Umbilical cord (tissue), 2 donors: Measurements from ENCODE around the gene PTPRM. TPM values are rescaled to one million over a fixed set of nuclear protein-coding genes. Genes with fewer than 3 reads are reported as not detected.
"Not testable (repeated sequence)": the region's sequence is repeated elsewhere in the genome, so short reads cannot be mapped to it uniquely, and the experiment has no call there.

Experiments used
- DNase-seq: peaks from one replicate; pipeline ENCODE4 v3.0.0-alpha.2; 2015; ENCODE audit warnings: low spot score
- total RNA-seq: library from RNA; depleted of rRNA; stranded (reverse); fragments of >200 nt; gene quantifications from one replicate; pipeline ENCODE4 v1.2.3, GENCODE V29; 2014; ENCODE audit warnings: low replicate concordance; ENCODE audit not compliant: insufficient read depth

Gene PTPRM
- total RNA-seq, 1 donor from 2014 or later = 49.1 TPM

DNA sequence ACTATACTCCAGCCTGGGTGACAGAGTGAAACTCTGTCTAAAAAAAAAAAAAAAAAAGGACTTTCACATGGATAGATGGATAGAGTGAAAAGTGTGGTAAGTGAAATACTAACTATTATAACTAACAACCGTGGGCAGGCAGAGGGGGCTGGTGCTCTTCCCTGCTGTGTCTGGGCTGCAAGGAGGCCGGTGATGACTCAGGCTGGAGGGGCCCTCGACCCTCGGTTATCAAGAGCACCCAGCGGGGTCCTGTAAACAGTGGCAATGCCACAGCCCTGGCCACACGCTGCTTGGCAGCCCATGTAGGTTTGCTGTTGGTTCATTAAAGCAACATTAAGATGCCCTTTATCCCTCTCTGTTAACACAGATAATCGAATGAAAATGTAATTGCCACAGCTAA is 857.4 kb downstream of the PTPRM start:
- no peak for DNase-seq

DNA sequence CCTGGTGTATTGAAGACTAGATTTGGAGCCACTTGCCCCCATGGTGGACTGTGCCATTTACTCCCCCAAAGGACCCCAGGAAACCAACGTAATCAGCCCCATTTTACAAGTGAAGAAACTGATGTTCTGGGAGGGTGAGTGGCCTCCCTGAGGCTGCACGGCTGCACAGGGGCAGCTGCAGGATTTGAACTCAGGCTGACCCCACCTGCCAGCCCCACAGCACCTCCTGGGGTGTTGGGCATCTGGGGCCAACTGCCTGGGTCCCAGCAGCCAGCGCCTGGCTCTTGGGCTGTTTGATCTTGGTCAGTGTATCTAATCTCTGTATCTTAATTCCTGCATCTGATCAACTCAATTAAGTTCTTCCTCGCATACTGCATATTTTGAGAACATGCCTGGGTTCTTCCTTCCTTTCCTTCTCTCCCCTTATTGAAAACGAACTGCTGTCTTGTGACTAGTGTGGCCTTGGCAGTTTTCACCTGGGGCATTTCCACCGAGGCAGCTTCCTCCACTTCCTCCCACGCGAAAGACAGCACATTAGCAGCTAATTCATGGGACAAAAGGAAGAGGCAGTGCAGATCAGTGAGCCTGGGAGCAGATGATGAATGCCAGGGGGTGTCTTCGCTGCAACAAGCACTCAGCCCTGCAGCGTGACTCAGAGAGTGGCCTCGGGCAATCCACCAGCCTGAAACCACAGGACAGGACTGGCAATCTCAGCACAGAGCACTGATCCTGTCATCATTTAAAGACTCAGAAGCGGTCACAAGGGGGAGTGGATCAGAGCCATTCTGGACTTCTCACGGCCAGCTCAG is 858.0 kb downstream of the PTPRM start:
- DNase-seq = no peak

- DNase-seq = no peak
Measured at GRCh38 chr18:8426401-8426800, 859.3 kb downstream of the PTPRM start.

DNA sequence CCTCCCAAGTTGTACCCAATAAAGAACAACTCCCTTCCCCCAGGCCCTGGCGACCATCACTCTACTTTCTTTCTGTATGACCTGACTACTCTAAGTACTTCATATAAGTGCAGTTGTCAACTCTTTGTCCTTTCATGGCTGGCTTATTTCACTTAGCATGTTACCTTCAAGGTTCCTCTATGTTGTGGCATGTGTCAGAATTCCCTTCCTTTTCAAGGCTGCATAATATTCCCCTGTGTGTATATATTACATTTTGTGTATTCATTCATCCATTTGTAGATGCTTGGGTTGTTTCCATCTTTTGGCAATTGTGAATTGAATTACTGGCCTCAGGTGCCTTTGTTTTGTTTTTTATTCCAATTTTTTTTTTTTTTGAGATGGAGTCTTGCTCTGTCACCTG is 860.2 kb downstream of the PTPRM start:
- no peak for DNase-seq

DNA sequence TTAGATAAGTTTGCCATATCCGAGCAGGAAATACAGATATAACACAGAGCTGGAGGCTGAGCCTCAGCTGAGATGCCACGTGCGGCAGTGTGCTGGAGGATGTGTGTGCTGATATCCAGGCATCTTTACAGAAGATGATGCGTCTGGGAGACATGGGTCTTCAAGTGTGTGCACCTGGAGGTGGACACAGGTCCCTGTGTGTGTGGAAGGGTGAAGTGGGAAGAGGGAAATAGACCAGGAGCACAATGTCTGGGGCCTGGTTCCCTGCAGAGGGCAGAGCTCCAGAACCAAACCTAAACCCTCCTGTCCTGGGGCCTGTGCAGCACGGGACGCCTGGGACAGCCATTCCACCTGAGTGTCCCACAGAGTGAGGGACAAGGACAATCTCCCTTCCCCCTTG is 861.8 kb downstream of the PTPRM start:
- DNase-seq = peak; percentile 21

DNA sequence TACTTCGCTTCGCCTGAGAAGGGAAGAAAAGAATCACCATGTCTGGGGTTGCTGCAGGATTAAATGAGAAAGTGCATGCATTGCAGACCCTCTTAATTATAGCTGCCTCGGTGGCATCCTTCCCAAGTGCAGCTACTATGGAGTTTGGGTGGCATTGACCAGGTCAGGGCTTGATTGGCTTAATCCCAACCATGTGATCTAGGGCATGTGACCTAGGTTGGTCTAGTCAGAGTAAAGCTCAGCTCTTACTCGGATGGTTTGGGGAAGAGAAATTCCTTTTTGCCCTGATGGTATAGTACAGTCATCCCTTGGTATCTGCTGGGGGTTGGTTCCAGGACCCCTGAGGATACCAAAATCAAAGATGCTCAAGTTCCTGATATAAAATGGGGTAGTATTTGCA is 863.9 kb downstream of the PTPRM start:
- DNase-seq = no peak

DNA sequence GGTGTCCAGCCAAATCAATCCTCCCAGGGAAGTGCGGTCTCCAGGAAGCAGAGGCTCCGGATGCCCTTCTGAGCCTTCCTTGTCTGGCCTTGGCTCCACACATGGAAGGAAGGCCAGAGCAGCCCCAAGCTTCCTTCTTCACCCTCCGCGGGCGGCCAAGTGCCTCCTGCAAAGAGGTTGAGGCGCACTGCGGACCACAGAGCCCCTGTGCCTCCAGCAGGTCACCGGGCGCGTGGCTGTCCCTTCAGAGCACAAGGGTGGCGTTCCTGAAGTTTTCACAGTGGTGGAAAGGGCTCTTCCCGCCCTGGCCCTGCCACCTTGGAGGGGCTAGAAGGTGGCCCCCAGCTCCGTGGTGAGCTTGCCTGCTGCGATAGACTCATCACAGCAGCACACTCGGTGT is 866.2 kb downstream of the PTPRM start:
- DNase-seq = no peak

GRCh38 chr18:8433771-8434170 is 866.7 kb downstream of the PTPRM start:
- no peak for DNase-seq

DNA sequence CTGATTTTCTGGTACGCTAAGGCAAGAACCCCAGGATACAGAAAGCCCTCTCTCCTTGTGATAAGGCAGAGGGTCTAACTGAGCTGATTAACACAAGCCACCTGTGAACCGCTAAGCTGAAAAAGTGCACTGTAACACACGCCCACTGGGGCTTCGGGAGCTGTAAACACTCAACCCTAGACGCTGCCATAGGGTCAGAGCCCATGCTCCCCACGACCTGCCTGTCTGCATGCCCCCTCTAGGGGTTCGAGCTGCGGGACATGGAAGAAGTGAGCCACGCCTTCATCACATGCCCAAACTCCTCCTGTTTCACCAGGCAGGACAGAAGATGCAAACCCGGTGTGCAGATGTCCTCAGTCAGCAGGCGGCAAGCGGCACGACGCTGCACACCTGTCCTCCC is 868.3 kb downstream of the PTPRM start:
- DNase-seq = no peak

DNA sequence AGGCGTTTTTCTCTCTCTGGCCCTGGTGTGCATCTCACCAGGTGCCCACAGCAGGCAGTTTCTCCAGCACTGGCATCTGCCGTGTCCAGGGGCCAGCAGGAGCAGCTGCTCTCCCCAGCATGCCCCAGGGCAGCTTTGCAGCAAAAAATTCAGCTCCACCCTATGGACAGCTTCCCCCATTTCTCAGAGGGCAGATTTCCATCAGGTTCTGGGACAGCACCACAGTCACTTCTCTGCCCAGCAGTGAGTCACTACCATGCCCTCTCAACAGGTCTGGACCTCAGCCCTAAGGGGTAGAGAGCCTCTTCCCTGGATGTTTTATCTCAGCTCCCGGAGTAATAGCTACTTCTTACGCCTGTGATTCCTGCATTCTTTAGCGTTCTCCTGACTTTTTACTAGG is 871.9 kb downstream of the PTPRM start:
- DNase-seq = no peak

DNA sequence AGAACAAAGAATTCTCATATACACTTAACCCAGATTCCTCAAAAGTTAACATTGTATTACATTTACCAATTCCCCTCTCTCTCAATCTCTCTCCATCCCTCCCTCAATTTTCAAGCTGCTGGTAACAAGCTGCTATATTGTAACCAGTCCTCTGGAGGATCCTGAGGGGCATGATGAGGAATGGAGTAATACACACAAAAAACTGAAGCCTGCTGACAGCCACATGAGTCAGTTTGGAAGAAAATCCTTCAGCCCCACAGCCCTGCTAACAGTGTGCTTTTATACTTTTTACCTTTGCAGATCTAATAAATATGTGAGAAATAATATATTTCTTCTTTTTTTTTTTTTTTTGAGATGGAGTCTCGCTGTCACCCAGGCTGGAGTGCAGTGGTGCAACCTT is 876.4 kb downstream of the PTPRM start:
- no peak for DNase-seq

GRCh38 chr18:8446936-8447335 is 879.8 kb downstream of the PTPRM start:
- not testable (repeated sequence) for DNase-seq

DNA sequence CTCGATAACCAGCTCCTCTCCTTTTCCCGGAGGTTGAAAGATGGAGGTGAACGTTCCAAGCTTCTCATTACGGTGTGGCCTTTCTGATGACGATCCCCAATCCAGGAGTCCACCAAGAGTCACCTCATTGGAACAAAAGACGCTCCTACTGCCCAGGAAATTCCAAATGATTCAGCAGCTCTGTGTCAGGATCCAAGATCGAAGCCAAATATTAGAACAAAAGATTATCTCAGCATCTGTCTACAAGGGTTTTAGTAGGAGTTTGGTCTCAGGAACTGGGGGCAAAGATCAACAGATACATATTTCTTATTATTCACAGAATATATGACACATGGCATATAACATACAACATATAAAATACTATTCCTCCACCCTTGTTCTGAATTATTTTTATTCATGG is 881.0 kb downstream of the PTPRM start:
- DNase-seq = no peak

- no peak for DNase-seq
Measured at GRCh38 chr18:8450013-8450412, 882.9 kb downstream of the PTPRM start.

GRCh38 chr18:8450898-8451665 is 884.0 kb downstream of the PTPRM start:
- DNase-seq = no peak

DNA sequence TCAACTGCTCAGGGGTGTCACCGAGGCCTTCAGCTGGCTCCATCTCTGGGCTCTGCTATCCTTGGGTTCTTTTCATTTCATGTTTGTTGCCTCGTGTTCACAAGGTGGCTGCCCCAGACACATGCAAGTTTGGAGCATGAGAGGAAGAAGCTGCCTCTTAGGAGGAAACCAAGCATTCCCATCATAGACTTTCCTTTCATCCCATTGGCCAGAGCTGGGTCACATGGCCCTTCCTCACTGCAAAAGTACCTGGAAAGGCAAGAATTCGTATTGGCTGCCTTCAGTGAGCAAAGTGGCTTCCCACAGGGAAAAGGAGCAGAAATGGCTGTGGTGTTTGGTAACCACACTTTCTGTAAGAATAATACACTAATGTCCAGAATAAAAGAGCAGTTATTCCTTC is 886.4 kb downstream of the PTPRM start:
- DNase-seq = no peak

- no peak for DNase-seq
Measured at GRCh38 chr18:8454136-8454535, 887.0 kb downstream of the PTPRM start.

- no peak for DNase-seq
Measured at GRCh38 chr18:8455661-8456614, 888.8 kb downstream of the PTPRM start.
